ENCODE results near the gene KL. TPM values are rescaled to one million over a fixed set of nuclear protein-coding genes. Genes with fewer than 3 reads are reported as not detected.

KL gene
- total and polyA plus RNA-seq, 2 of the 8 experiments (the other 6 are each of a cell fraction or from before 2014, with no cell fraction given), result 0.02 TPM; not detected in 1

DNA sequence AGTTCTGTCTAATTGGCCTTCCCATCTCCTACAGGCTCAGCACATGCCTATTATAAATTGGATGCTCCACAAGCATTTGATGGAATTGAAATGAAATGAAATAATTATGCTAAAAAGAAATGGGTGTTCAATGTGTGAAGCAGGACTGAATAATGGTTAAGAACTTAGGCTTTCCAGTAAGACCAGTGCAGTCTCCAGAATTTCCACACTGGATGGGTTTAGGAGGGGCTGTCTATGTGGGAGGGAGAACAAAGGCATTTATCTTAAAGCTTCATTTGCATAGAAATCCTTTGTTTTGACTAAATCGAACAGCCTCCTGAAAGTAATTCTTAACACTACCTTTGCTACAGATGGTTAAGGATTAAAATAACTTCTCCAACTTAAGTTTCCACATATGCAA, 47.9 kb upstream of the KL start:
- no peak overlapping the region for H3K4me3 ChIP-seq (ENCODE audit: extremely low read depth in 1 of 4, insufficient read depth in 2 of 4, low read depth in 3 of 4, low read length in 4 of 4)
- CTCF ChIA-PET (ENCODE audit: partially characterized antibody), result interaction anchor here (1.0 kb wide), 1 partner anchor 175 kb away, joined by 3 read pairs; no protein-coding TSS in a partner anchor
- no peak for DNase-seq (ENCODE audit: low read depth in 1 of 2, low spot score in 2 of 2)
- TF ChIP-seq SAP30 (IDR thresholded peaks at IDR 0.05; ENCODE audit: insufficient read depth, insufficient replicate concordance, low read length) (no peak), RAD21 (IDR thresholded peaks at IDR 0.05 in 1 of 2, conservative IDR thresholded peaks at IDR 0.05 in 1 of 2; ENCODE audit: low read depth in 2 of 2, low read length in 2 of 2) (no peak), POLR2A (IDR thresholded peaks at IDR 0.05; ENCODE audit: control extremely low read depth in 1 of 2, low read depth in 2 of 2, low read length in 2 of 2) (no peak), RNF2 (IDR thresholded peaks at IDR 0.05; ENCODE audit: borderline replicate concordance, low read depth, low read length, missing control alignments, poor library complexity, severe bottlenecking) (no peak), EP300 (IDR thresholded peaks at IDR 0.05; ENCODE audit: borderline replicate concordance in 1 of 2, low read depth in 2 of 2, low read length in 2 of 2) (no peak), POLR2AphosphoS5 (IDR thresholded peaks at IDR 0.05; ENCODE audit: low read depth, low read length) (no peak), RFX5 (IDR thresholded peaks at IDR 0.05; ENCODE audit: borderline replicate concordance, low read depth, low read length) (no peak), HDAC6 (IDR thresholded peaks at IDR 0.05; ENCODE audit: low read depth, low read length) (no peak), CBX8 (IDR thresholded peaks at IDR 0.05; ENCODE audit: borderline replicate concordance, low read depth, low read length) (no peak), GABPA (IDR thresholded peaks at IDR 0.05; ENCODE audit: borderline replicate concordance, insufficient read depth, low read length) (no peak), TBP (IDR thresholded peaks at IDR 0.05; ENCODE audit: low read depth, low read length) (no peak), HDAC2 (IDR thresholded peaks at IDR 0.05; ENCODE audit: borderline replicate concordance in 1 of 2, low read depth in 2 of 2, low read length in 2 of 2) (no peak), MAFK (IDR thresholded peaks at IDR 0.05; ENCODE audit: low read depth, low read length) (no peak)

More for the DNA sequence above, 47.9 kb upstream of the KL start:
- Histone ChIP-seq H2BK20ac (ENCODE audit: low read length) (no peak overlapping the region), H3K23ac (ENCODE audit: insufficient read length) (no peak overlapping the region), H3K27ac (ENCODE audit: low read depth, low read length) (no peak overlapping the region), H4K91ac (replicated peaks; ENCODE audit: insufficient read length, low read length) (no peak overlapping the region), H2BK5ac (ENCODE audit: low read depth, low read length) (no peak overlapping the region), H3K27me3 (replicated peaks in 1 of 4; ENCODE audit: control insufficient read depth in 3 of 4, extremely low read depth in 1 of 4, insufficient read depth in 3 of 4, low read length in 3 of 4) (no peaks in the 10 kb centered on the region), H3K79me2 (ENCODE audit: control insufficient read depth in 1 of 2, insufficient read depth in 2 of 2, low read length in 2 of 2) (no peaks in the 10 kb centered on the region), H3K9ac (replicated peaks in 1 of 4; ENCODE audit: extremely low read depth in 1 of 4, low read depth in 3 of 4, low read length in 3 of 4) (no peak overlapping the region), H4K5ac (ENCODE audit: insufficient read length, low read depth, low read length) (no peak overlapping the region), H3K18ac (ENCODE audit: extremely low read depth, low read length) (no peak overlapping the region), H3K79me1 (ENCODE audit: low read depth, low read length) (no peaks in the 10 kb centered on the region), H3K4me1 (replicated peaks in 1 of 4; ENCODE audit: control insufficient read depth in 3 of 4, insufficient read depth in 4 of 4, low read length in 3 of 4) (no peaks in the 10 kb centered on the region), H2BK120ac (replicated peaks; ENCODE audit: low read depth, low read length) (no peak overlapping the region), H2AFZ (ENCODE audit: low read length) (no peak overlapping the region), H3K9me3 (ENCODE audit: insufficient read depth in 2 of 2, low read depth in 1 of 2, low read length in 1 of 2) (no peaks in the 10 kb centered on the region), H4K8ac (ENCODE audit: extremely low read depth, insufficient read depth, low read length) (no peak overlapping the region), H3K56ac (replicated peaks; ENCODE audit: insufficient read length, low read depth, low read length) (no peak overlapping the region), H3K14ac (ENCODE audit: insufficient read length) (no peak overlapping the region), H2BK15ac (ENCODE audit: low read length) (no peak overlapping the region), H2AK5ac (ENCODE audit: low read depth, low read length) (no peak overlapping the region), H4K20me1 (replicated peaks in 1 of 2; ENCODE audit: control insufficient read depth in 1 of 2, insufficient read depth in 2 of 2, low read length in 2 of 2) (no peaks in the 10 kb centered on the region), H3K4me2 (ENCODE audit: insufficient read depth in 1 of 2, low read depth in 2 of 2, low read length in 2 of 2) (no peak overlapping the region), H3K36me3 (ENCODE audit: control insufficient read depth in 2 of 4, insufficient read depth in 4 of 4, low read length in 3 of 4) (no peaks in the 10 kb centered on the region), H3K4ac (replicated peaks; ENCODE audit: insufficient read length, low read depth, low read length) (no peak overlapping the region), H2BK12ac (ENCODE audit: low read depth, low read length) (no peak overlapping the region), H3K23me2 (ENCODE audit: low read depth, low read length) (no peaks in the 10 kb centered on the region)
- WGBS, 2 experiments (ENCODE audit: extremely low coverage in 1 of 2, insufficient coverage in 1 of 2, insufficient read length in 1 of 2, insufficient replicate concordance in 2 of 2, low coverage in 1 of 2, low lambda C conversion rate in 2 of 2, missing lambda C conversion rate in 1 of 2), result 93% methylated on average over 1 of the region's 1 CpG; no CpG with 5 or more reads in 1 of the 2 experiments
- POLR2A ChIA-PET (ENCODE audit: partially characterized antibody), result no interaction called here
- no peak for FAIRE-seq
